Measurements from ENCODE around the gene P2RY11. TPM values are rescaled to one million over a fixed set of nuclear protein-coding genes. Genes with fewer than 3 reads are reported as not detected.

The P2RY11 gene
- total and polyA plus RNA-seq, 4 donors = 2.8 to 25.2 (median 12.1) TPM

DNA sequence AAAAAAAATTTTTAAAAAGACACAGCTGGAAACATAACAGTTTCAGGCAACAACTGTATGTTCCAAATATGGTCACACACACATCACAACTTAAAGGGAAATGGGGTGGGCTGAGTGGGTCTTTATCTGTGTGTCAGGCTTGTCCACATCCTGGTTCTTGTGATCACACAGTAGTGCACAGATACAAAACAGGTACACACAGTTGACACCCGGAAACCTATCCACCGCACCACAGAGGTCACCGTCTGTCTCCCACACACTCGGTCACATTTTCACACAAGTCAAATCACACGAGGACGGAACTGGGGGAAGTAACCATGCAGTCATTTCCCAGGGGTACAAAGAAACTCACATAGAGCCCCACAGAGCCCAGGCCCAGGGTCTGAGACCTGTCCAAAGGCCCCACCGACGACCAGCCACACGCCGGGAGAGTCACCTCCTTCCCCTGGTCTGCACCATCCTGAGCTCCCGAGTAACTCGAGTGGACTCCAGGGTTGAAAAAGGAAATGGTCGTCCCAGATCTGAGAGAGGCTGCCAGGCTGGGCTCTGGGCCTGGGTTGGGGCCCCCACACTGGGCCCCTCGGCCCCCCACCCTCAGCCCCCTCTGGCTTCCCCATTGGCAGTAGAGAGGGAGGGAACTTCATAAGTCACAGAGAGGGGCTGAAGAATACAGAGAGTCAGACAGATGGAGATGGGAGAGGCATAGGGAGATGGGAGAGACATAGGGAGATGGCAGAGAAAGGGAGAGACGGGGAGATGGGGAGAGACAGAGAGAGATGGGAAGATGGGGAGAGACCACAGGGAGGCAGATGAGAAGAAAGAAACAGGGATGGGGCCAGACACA is 6.6 kb upstream of the P2RY11 start:
- Histone ChIP-seq H3K4me1 (ENCODE audit: control insufficient read depth, insufficient read depth, low read length) (peaks cover 18% of the 10 kb centered on the region), H3K36me3 (ENCODE audit: control insufficient read depth, insufficient read depth, low read length) (peaks cover 26% of the 10 kb centered on the region), H3K4me3 (ENCODE audit: low read depth, low read length) (no peak overlapping the region), H3K9me3 (ENCODE audit: control insufficient read depth, insufficient read depth, low read length) (no peaks in the 10 kb centered on the region), H3K27ac (ENCODE audit: low read depth, low read length) (no peak overlapping the region), H3K27me3 (ENCODE audit: control insufficient read depth, insufficient read depth, low read length) (no peaks in the 10 kb centered on the region)
- no peak for DNase-seq (ENCODE audit: low read depth in 4 of 6, low spot score in 6 of 6)
- WGBS (ENCODE audit: insufficient coverage) = 74% methylated on average over 11 of the region's 15 CpGs

DNA sequence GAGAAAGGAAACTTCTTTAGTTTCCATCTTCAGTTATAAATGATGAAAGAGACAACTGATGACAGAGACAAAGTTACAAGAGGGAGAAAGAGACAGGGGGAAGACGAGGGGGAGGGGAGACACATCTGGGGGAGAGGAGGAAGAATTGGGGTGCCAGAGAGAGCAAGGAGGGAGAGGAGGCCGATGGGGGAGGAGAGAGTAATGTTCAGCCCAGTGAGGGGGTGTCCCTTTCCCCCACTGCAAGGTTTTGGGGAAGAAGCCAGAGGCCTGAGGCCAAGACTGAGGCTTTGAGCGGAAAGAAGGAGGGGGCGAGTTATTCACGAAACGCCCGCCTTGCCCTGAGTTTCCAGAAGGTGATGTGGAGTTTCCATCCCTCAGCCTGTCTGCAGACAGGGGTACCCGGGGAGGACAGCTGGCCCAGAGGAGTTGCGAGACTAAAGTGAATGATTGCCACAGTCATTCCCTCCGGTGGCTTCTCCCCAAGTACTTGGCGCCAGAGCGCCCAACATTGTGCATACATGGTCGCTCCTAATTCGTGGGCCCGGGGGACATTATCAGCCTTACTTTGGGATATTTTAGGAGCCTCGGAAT is 5.9 kb upstream of the P2RY11 start:
- Histone ChIP-seq H3K4me3 (ENCODE audit: low read depth, low read length) (peak overlapping the region; percentile 55), H3K27ac (ENCODE audit: low read depth, low read length) (peak overlapping the region; percentile 75)

DNA sequence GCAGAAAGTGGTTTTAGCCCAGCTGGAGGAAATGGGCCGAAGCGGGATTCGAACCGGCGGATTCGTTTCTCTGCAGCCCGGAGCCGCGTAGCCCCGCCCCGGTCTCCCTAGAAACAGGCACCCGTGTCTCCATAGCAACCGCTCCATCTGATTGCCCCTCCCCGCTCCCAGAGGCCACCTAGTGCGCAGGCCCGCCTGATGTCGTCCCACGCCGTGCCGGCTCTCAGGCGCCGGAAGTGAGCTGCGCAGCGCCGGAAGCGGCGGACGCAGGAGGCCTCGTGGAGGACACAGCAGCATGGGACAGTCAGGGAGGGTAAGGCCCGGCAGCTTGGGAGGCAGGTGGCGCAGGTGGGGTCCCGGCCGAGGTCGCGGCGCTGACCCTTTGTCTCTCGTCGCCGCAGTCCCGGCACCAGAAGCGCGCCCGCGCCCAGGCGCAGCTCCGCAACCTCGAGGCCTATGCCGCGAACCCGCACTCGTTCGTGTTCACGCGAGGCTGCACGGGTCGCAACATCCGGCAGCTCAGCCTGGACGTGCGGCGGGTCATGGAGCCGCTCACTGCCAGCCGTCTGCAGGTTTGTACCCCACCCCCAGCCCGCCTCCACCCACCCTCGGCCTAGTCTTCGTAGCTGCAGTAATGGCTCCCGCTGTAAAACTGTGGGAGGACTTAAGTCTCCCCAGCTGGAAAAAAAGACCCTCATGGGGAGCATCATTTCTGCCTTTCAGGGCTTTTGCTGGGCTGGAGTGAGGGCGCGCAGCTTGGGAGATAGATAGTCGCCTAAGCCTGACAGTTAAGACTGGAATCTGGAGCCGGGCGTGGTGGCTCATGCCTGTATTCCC is 5.2 kb upstream of the P2RY11 start, which contains the start of gene PPAN:
PPAN (plus strand) TSS at position 263 of the 837 bp plus-strand sequence; CDS start at position 296, 33 bp downstream.
- peak within 1 kb of the TSS; percentile 75 for H3K27ac ChIP-seq (ENCODE audit: low read depth, low read length)
- H3K9me3 ChIP-seq (ENCODE audit: control insufficient read depth, insufficient read depth, low read length) = no peaks in the 10 kb centered on the region
- peaks cover 18% of the 10 kb centered on the region for H3K4me1 ChIP-seq (ENCODE audit: control insufficient read depth, insufficient read depth, low read length)
- H3K27me3 ChIP-seq (ENCODE audit: control insufficient read depth, insufficient read depth, low read length) = no peaks in the 10 kb centered on the region
- WGBS (ENCODE audit: insufficient coverage) = under 1% methylated on average over 68 of the region's 71 CpGs
- peak within 1 kb of the TSS; percentile 55 for H3K4me3 ChIP-seq (ENCODE audit: low read depth, low read length)
- peak; percentile 87 to 100 (median 96) for DNase-seq (ENCODE audit: low read depth in 4 of 6, low spot score in 6 of 6)
- peaks cover 41% of the 10 kb centered on the region for H3K36me3 ChIP-seq (ENCODE audit: control insufficient read depth, insufficient read depth, low read length)

More for the DNA sequence above, 5.9 kb upstream of the P2RY11 start:
- Histone ChIP-seq H3K27me3 (ENCODE audit: control insufficient read depth, insufficient read depth, low read length) (no peaks in the 10 kb centered on the region), H3K4me1 (ENCODE audit: control insufficient read depth, insufficient read depth, low read length) (peaks cover 18% of the 10 kb centered on the region), H3K9me3 (ENCODE audit: control insufficient read depth, insufficient read depth, low read length) (no peaks in the 10 kb centered on the region), H3K36me3 (ENCODE audit: control insufficient read depth, insufficient read depth, low read length) (peaks cover 34% of the 10 kb centered on the region)
- WGBS (ENCODE audit: insufficient coverage) = 57% methylated on average over 16 of the region's 16 CpGs
- no peak for DNase-seq (ENCODE audit: low read depth in 4 of 6, low spot score in 6 of 6)

DNA sequence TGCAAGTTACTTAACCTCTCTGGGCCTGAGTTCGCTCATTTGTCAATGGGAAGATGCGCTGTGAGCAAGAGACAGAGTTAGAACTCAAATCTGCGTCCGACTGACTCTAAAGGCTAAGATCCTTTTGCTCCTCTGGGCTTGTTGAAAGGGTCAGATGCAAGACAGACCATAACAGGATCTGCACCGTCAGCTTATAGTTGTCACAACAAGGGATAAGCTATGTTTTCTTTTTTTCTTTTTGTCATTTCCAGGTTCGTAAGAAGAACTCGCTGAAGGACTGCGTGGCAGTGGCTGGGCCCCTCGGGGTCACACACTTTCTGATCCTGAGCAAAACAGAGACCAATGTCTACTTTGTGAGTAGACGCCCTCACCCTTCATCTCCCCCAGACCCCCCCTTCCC is 4.2 kb upstream of the P2RY11 start:
- H3K27me3 ChIP-seq (ENCODE audit: control insufficient read depth, insufficient read depth, low read length) = no peaks in the 10 kb centered on the region
- no peak overlapping the region for H3K4me3 ChIP-seq (ENCODE audit: low read depth, low read length)
- WGBS (ENCODE audit: insufficient coverage) = 85% methylated on average over 8 of the region's 10 CpGs
- DNase-seq (ENCODE audit: low read depth in 4 of 6, low spot score in 6 of 6) = no peak
- H3K36me3 ChIP-seq (ENCODE audit: control insufficient read depth, insufficient read depth, low read length) = peaks cover 50% of the 10 kb centered on the region
- H3K4me1 ChIP-seq (ENCODE audit: control insufficient read depth, insufficient read depth, low read length) = peaks cover 18% of the 10 kb centered on the region
- no peaks in the 10 kb centered on the region for H3K9me3 ChIP-seq (ENCODE audit: control insufficient read depth, insufficient read depth, low read length)
- H3K27ac ChIP-seq (ENCODE audit: low read depth, low read length) = no peak overlapping the region

DNA sequence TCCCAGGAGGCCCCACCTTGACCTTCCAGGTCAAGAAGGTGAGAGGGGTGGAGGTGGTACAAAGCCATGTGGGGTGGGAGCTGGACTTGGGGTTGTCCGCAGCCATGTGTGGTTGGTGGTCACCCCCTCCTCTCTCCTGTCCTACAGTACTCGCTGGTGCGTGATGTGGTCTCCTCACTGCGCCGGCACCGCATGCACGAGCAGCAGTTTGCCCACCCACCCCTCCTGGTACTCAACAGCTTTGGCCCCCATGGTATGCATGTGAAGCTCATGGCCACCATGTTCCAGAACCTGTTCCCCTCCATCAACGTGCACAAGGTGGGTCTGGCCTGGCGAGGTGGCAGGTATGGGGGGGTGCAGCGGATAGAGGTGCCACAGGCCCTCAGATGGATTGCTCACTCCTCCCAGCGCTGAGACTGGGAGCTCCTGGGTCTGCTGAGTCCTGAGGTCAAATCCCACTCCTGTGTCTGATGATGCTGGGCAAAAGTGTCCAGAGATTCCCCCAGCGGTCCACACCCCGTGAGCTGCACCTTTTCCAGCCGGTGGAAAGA is 3.6 kb upstream of the P2RY11 start:
- 95% methylated on average over 12 of the region's 14 CpGs for WGBS (ENCODE audit: insufficient coverage)
- Histone ChIP-seq H3K4me3 (ENCODE audit: low read depth, low read length) (no peak overlapping the region), H3K36me3 (ENCODE audit: control insufficient read depth, insufficient read depth, low read length) (peaks cover 56% of the 10 kb centered on the region)

DNA sequence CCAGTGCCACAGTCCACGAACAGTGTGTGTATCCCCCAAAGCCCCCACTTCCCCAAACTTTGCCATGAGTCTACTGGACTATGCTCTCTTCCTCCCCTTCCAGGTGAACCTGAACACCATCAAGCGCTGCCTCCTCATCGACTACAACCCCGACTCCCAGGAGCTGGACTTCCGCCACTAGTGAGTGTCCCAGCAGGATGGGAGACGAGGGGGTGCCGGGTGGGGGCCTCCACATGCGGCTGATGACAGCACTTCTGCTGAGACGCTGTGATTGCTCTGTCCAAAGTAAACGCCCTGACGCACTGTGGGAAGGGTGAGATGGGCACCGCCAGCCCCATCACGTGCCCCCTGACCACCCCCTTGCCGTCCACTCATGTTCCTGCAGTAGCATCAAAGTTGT is 2.0 kb upstream of the P2RY11 start:
- 95% methylated on average over 14 of the region's 14 CpGs for WGBS (ENCODE audit: insufficient coverage)
- peaks cover 72% of the 10 kb centered on the region for H3K36me3 ChIP-seq (ENCODE audit: control insufficient read depth, insufficient read depth, low read length)

More for the DNA sequence above, 3.6 kb upstream of the P2RY11 start:
- DNase-seq (ENCODE audit: low read depth in 4 of 6, low spot score in 6 of 6) = no peak
- no peaks in the 10 kb centered on the region for H3K9me3 ChIP-seq (ENCODE audit: control insufficient read depth, insufficient read depth, low read length)
- H3K27me3 ChIP-seq (ENCODE audit: control insufficient read depth, insufficient read depth, low read length) = no peaks in the 10 kb centered on the region
- H3K27ac ChIP-seq (ENCODE audit: low read depth, low read length) = no peak overlapping the region
- peaks cover 18% of the 10 kb centered on the region for H3K4me1 ChIP-seq (ENCODE audit: control insufficient read depth, insufficient read depth, low read length)

DNA sequence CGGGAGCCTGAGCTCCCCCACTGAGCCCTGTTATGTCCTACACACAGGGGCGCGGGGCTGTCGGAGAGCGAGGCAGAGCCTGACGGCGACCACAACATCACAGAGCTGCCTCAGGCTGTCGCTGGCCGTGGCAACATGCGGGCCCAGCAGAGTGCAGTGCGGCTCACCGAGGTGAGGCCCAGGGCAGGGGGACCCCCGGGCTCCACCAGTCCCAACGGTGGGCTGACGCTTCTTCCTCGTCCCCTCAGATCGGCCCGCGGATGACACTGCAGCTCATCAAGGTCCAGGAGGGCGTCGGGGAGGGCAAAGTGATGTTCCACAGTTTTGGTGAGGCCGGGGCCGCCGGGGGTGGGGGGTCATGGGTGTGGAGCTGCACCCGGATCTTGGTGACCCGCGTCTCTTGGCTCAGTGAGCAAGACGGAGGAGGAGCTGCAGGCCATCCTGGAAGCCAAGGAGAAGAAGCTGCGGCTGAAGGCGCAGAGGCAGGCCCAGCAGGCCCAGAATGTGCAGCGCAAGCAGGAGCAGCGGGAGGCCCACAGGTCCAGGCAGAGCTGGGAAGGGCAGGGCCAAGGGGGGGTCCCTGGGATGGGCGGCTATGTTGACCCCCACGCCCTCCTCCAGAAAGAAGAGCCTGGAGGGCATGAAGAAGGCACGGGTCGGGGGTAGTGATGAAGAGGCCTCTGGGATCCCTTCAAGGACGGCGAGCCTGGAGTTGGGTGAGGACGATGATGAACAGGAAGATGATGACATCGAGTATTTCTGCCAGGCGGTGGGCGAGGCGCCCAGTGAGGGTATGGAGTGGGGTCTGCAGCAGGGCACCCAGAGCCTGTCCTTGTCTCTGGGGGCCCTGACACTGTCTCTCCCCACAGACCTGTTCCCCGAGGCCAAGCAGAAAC is 1.2 kb upstream of the P2RY11 start:
- DNase-seq (ENCODE audit: low read depth in 4 of 6, low spot score in 6 of 6) = no peak
- 95% methylated on average over 44 of the region's 44 CpGs for WGBS (ENCODE audit: insufficient coverage)
- Histone ChIP-seq H3K27me3 (ENCODE audit: control insufficient read depth, insufficient read depth, low read length) (no peaks in the 10 kb centered on the region), H3K27ac (ENCODE audit: low read depth, low read length) (no peak overlapping the region), H3K4me3 (ENCODE audit: low read depth, low read length) (no peak overlapping the region), H3K4me1 (ENCODE audit: control insufficient read depth, insufficient read depth, low read length) (peaks cover 20% of the 10 kb centered on the region), H3K36me3 (ENCODE audit: control insufficient read depth, insufficient read depth, low read length) (peaks cover 80% of the 10 kb centered on the region), H3K9me3 (ENCODE audit: control insufficient read depth, insufficient read depth, low read length) (no peaks in the 10 kb centered on the region)

More for the DNA sequence above, 2.0 kb upstream of the P2RY11 start:
- Histone ChIP-seq H3K4me3 (ENCODE audit: low read depth, low read length) (no peak overlapping the region), H3K9me3 (ENCODE audit: control insufficient read depth, insufficient read depth, low read length) (no peaks in the 10 kb centered on the region), H3K27ac (ENCODE audit: low read depth, low read length) (no peak overlapping the region), H3K4me1 (ENCODE audit: control insufficient read depth, insufficient read depth, low read length) (peaks cover 20% of the 10 kb centered on the region), H3K27me3 (ENCODE audit: control insufficient read depth, insufficient read depth, low read length) (no peaks in the 10 kb centered on the region)
- no peak for DNase-seq (ENCODE audit: low read depth in 4 of 6, low spot score in 6 of 6)

DNA sequence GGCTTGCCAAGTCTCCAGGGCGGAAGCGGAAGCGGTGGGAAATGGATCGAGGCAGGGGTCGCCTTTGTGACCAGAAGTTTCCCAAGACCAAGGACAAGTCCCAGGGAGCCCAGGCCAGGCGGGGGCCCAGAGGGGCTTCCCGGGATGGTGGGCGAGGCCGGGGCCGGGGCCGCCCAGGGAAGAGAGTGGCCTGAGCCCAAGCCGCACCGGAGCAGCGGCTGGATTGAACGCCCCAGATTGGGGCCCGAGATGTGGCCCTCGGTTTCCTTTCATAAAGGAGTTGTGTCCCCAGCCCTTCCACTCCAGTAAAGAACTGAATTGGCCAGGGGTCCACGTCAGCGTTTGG is 548 bp upstream of the P2RY11 start:
- DNase-seq (ENCODE audit: low read depth in 4 of 6, low spot score in 6 of 6) = no peak
- H3K9me3 ChIP-seq (ENCODE audit: control insufficient read depth, insufficient read depth, low read length) = no peaks in the 10 kb centered on the region
- H3K4me1 ChIP-seq (ENCODE audit: control insufficient read depth, insufficient read depth, low read length) = peaks cover 14% of the 10 kb centered on the region
- no peak overlapping the region for H3K27ac ChIP-seq (ENCODE audit: low read depth, low read length)
- H3K4me3 ChIP-seq (ENCODE audit: low read depth, low read length) = no peak overlapping the region
- H3K27me3 ChIP-seq (ENCODE audit: control insufficient read depth, insufficient read depth, low read length) = no peaks in the 10 kb centered on the region
- H3K36me3 ChIP-seq (ENCODE audit: control insufficient read depth, insufficient read depth, low read length) = peaks cover 86% of the 10 kb centered on the region
- 93% methylated on average over 19 of the region's 19 CpGs for WGBS (ENCODE audit: insufficient coverage)
